Spleen (tissue), 7 donors: Measurements from ENCODE around the gene CEP95.
A peak's percentile ranks its signal among the peaks of the same experiment; 100 is the strongest.

Experiments used
- CTCF ChIP-seq, 11 experiments: fragments of 200-600 bp in 7 of 11; fragments of 450-650 bp in 4 of 11; sonication (generic) in 4 of 11; IDR thresholded peaks in 8 of 11; conservative IDR thresholded peaks in 3 of 11; 1 replicate in 7 of 11; 2 replicates in 4 of 11; pipeline versions ENCODE4 v1.4.0 to v1.8.0; 2016 to 2021; ENCODE audit warnings: antibody characterized with exemption in 11 of 11, inconsistent platforms in 4 of 11, mild to moderate bottlenecking in 1 of 11
- POLR2A ChIP-seq, 3 donors: fragments of 450-650 bp; IDR thresholded peaks; one replicate each; pipeline ENCODE4 v1.5.1; 2017; ENCODE audit warnings: antibody characterized with exemption in 3 of 3, mild to moderate bottlenecking in 1 of 3
- POLR2AphosphoS5 ChIP-seq, 3 donors: sonication (generic); formaldehyde crosslinking; IDR thresholded peaks; one replicate each; pipeline ENCODE4 v1.5.1; 2017; ENCODE audit warnings: antibody characterized with exemption in 3 of 3
- donor health status: DM: no; HTN: no; CAD: no; lungs with moderate emphysema.
- donor health status: DM: no; HTN: no; CAD: no.
- donor health status: DM: no; HTN: no; CAD: no.

DNA sequence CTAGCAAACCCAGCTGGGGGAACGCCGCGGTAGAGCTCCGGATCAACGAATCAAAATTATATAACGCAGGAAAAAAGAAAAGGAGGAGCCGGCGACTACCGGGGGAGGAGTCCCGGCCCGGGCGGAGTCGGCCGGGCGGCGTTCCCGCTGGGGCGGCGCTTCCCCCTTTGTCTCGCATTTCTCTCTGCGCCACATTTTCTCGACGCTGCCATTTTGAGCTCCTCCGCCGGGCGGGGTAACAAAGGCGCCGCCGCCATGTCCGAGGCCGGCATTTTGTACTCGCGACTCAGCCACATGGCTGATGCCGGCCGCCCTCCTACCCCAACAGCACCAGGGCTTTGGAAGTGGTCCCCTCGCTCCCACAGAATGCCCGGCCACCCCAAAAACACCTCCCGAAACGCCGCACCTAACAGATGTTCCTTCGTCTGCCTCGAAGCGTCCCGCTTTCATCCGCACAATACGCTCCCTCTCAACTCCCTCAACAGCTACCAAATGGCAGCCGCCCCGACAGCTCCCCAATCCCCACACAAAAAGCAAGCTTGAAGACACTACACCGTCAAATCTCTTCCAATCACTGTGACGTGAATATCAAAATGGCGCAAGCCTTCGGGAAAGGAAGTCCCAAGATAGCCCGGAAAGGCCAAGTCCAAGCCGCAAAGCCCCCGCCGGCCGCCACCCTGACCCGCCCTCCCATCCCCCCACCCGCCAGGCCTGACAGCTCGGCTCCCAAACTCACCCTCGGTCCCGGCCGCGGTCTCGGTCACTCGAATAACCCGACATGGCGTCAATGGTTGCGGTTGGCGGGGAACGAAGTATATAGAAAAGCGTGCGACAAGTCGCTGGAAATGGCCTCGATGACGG is 1.2 kb upstream of the CEP95 start:
- TF ChIP-seq POLR2A (IDR thresholded peaks at IDR 0.05) (peak in 1 of 3 donors; percentile 54), CTCF (IDR thresholded peaks at IDR 0.05 in 8 of 11, conservative IDR thresholded peaks at IDR 0.05 in 3 of 11) (peak in 5 of 11 experiments; percentile 8 to 35 (median 18)), POLR2AphosphoS5 (IDR thresholded peaks at IDR 0.05) (peak; percentile 86 to 93 (median 91))
